Parathyroid adenoma (tissue), 2 donors: Measurements from ENCODE around the gene PAX7.

Source experiments
- H2AFZ ChIP-seq: fragments of 300-600 bp; sonication (generic); one replicate; pipeline ENCODE4 v1.7.0; 2017; ENCODE audit warnings: antibody characterized with exemption, mild to moderate bottlenecking
- H3K27ac ChIP-seq: fragments of 300-600 bp; sonication (generic); one replicate; pipeline ENCODE4 v1.7.0; 2017
- H3K27me3 ChIP-seq: fragments of 300-600 bp; sonication (generic); one replicate; pipeline ENCODE4 v1.7.0; 2017; ENCODE audit warnings: low read length; ENCODE audit not compliant: control insufficient read depth, insufficient read depth
- H3K36me3 ChIP-seq: fragments of 300-600 bp; sonication (generic); one replicate; pipeline ENCODE4 v1.7.0; 2017; ENCODE audit warnings: low read length; ENCODE audit not compliant: control insufficient read depth, insufficient read depth
- H3K4me1 ChIP-seq: fragments of 300-600 bp; sonication (generic); one replicate; pipeline ENCODE4 v1.7.0; 2017; ENCODE audit warnings: control low read depth
- H3K4me2 ChIP-seq: fragments of 300-600 bp; sonication (generic); one replicate; pipeline ENCODE4 v1.7.0; 2017; ENCODE audit warnings: low read length
- H3K4me3 ChIP-seq: fragments of 300-600 bp; sonication (generic); one replicate; pipeline ENCODE4 v1.7.0; 2017; ENCODE audit warnings: low read depth, low read length
- H3K79me2 ChIP-seq: fragments of 300-600 bp; sonication (generic); one replicate; pipeline ENCODE4 v1.7.0; 2017; ENCODE audit warnings: control low read depth
- H3K9ac ChIP-seq: fragments of 300-600 bp; sonication (generic); one replicate; pipeline ENCODE4 v1.7.0; 2017; ENCODE audit warnings: mild to moderate bottlenecking
- H3K9me3 ChIP-seq: fragments of 300-600 bp; sonication (generic); one replicate; pipeline ENCODE4 v1.7.0; 2017; ENCODE audit warnings: low read length; ENCODE audit not compliant: control insufficient read depth
- CTCF ChIP-seq: fragments of 300-600 bp; sonication (generic); IDR thresholded peaks from one replicate; pipeline ENCODE4 v1.7.0; 2017; ENCODE audit warnings: antibody characterized with exemption, mild to moderate bottlenecking
- donor health status: primary hyperparathyroidism.

The PAX7 gene

GRCh38 chr1:18618546-18619466, 11.8 kb upstream of the PAX7 start:
- no peaks in the 10 kb centered on the region for H3K27me3 ChIP-seq
- no peaks in the 10 kb centered on the region for H3K79me2 ChIP-seq
- TF ChIP-seq CTCF, result no peak
- no peak overlapping the region for H2AFZ ChIP-seq
- H3K9ac ChIP-seq, result no peak overlapping the region
- no peak overlapping the region for H3K4me3 ChIP-seq
- H3K36me3 ChIP-seq, result no peaks in the 10 kb centered on the region
- H3K4me2 ChIP-seq, result no peak overlapping the region
- no peak overlapping the region for H3K27ac ChIP-seq
- H3K4me1 ChIP-seq, result no peaks in the 10 kb centered on the region
- H3K9me3 ChIP-seq, result no peaks in the 10 kb centered on the region

- Histone ChIP-seq H2AFZ (no peak overlapping the region), H3K4me1 (no peaks in the 10 kb centered on the region), H3K27me3 (no peaks in the 10 kb centered on the region), H3K4me2 (no peak overlapping the region), H3K9ac (no peak overlapping the region), H3K36me3 (no peaks in the 10 kb centered on the region), H3K27ac (no peak overlapping the region), H3K4me3 (no peak overlapping the region), H3K9me3 (no peaks in the 10 kb centered on the region), H3K79me2 (no peaks in the 10 kb centered on the region)
- no peak for TF ChIP-seq CTCF
These were observed 11.2 kb upstream of the PAX7 start for GRCh38 chr1:18619467-18619835.

- H3K27me3 ChIP-seq, result peaks cover 16% of the 10 kb centered on the region
These were observed 2.1 kb upstream of the PAX7 start for GRCh38 chr1:18628511-18628910.

GRCh38 chr1:18629659-18630510, 761 bp upstream of the PAX7 start:
- peaks cover 16% of the 10 kb centered on the region for H3K27me3 ChIP-seq
- H3K4me1 ChIP-seq, result no peaks in the 10 kb centered on the region
- H3K4me3 ChIP-seq, result no peak overlapping the region
- H3K36me3 ChIP-seq, result no peaks in the 10 kb centered on the region
- H3K9me3 ChIP-seq, result no peaks in the 10 kb centered on the region
- H2AFZ ChIP-seq, result no peak overlapping the region
- H3K4me2 ChIP-seq, result no peak overlapping the region
- H3K27ac ChIP-seq, result no peak overlapping the region
- H3K9ac ChIP-seq, result no peak overlapping the region
- no peaks in the 10 kb centered on the region for H3K79me2 ChIP-seq
- no peak for TF ChIP-seq CTCF

More at GRCh38 chr1:18628511-18628910, 2.1 kb upstream of the PAX7 start:
- Histone ChIP-seq H3K4me3 (no peak overlapping the region), H3K9ac (no peak overlapping the region), H3K27ac (no peak overlapping the region), H3K36me3 (no peaks in the 10 kb centered on the region), H3K79me2 (no peaks in the 10 kb centered on the region), H2AFZ (no peak overlapping the region), H3K9me3 (no peaks in the 10 kb centered on the region), H3K4me1 (no peaks in the 10 kb centered on the region), H3K4me2 (no peak overlapping the region)
- TF ChIP-seq CTCF, result no peak
